LoVo (cell line): ENCODE results near the gene LRRC10B.
A peak's percentile ranks its signal among the peaks of the same experiment; 100 is the strongest.

Source experiments
- DNase-seq: peaks from one replicate; pipeline ENCODE4 v3.0.0-alpha.2; 2016; ENCODE audit warnings: low spot score

Gene LRRC10B

DNA sequence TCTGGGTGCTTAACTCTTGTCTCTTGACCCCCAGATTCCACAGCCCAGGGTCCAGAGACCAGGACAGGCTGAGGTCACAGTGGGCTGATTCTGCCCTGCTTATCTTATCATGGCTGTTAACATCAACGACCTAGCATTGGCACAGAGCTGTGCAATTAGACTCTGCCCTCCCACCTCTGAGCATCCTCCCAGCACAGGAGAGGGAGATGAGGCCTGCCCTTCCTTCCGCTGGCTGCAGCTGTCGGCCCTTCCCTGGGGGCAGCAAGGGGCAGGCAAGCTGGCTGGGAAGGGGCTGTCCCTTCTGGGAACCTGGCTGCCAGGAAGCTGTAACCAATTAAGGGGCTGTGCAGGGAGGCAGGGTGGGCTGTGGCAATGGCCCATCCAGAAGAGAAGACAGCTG, 22.5 kb downstream of the LRRC10B start:
- DNase-seq = no peak

DNA sequence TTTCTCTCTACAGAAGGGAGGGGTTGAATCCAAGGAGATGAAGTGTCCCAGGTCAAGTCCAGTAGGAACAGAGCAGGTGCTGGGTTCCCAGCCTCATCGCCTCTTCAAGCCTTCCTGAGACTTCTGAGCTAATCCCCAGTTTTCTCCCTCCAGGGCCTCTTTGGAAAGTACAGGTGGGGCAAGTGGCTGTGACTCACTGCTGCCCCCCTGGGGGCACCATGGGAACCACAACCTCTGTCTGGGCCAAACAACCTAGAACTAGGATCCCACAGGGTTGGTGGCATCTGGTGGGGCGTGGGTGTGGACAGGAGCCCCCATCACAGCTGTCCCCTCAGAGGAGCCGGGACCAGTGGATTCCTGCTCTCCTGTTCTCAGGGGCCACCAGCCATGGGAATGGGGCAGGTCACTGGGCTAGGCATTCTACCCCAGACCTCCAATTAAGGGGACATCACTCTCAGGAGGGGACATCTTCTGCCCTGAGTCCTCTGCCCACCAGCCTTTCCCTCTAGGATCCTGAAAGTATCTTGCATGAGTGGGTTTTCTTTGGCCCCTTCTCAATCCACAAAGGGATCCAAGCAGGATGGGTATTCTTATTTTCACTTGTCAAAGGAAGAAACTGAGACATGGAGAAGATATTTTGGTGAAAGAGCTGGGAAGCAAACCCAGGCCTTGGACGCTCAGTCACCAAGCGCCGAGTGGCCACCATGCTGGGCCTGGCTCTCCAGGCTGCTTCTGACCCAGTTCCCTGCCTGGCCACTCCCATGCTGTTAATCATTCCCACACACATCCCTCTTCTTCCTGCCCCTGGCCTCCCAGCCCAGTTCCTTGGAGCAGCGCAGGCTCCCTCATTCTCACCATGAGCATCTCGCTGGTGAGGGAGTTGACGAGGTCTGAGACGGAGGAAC, 23.8 kb downstream of the LRRC10B start:
- peak; percentile 16 for DNase-seq

DNA sequence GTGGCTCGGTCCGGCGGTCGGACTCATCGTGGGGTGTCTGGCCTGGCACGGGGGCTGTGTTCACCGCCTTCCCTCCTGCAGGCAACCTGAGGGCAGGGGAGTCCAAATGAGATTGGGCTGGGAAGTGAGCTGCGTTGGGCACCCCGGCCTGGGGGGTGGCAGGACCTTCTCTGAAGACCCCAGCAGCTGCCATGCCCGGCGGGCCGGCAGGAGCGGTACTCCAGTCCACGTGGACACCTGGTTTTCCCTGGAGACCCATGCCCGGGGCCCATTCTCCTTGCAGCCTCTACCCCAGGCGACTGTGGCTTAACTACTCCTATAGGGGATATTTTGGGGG, 24.5 kb downstream of the LRRC10B start:
- no peak for DNase-seq

DNA sequence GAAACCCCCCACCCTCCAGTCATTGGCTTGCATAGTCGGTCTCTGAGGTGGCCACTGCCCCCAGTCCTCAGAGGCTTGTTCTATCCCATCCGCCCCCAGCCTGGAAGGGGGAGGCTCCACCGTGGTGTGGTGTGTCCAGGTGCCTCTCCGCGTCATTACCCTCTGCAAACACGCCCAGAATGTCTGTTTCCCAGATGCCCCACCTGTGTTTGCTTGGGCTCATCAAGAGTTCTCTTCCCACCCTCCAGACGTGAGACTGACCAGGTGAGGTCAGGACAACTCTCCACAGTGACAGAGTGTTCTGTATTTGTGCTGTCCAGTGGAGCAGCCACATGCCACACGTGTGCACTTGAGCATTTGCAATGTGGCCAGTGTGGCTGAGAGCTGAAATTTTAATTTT, 24.9 kb downstream of the LRRC10B start:
- DNase-seq = no peak

DNA sequence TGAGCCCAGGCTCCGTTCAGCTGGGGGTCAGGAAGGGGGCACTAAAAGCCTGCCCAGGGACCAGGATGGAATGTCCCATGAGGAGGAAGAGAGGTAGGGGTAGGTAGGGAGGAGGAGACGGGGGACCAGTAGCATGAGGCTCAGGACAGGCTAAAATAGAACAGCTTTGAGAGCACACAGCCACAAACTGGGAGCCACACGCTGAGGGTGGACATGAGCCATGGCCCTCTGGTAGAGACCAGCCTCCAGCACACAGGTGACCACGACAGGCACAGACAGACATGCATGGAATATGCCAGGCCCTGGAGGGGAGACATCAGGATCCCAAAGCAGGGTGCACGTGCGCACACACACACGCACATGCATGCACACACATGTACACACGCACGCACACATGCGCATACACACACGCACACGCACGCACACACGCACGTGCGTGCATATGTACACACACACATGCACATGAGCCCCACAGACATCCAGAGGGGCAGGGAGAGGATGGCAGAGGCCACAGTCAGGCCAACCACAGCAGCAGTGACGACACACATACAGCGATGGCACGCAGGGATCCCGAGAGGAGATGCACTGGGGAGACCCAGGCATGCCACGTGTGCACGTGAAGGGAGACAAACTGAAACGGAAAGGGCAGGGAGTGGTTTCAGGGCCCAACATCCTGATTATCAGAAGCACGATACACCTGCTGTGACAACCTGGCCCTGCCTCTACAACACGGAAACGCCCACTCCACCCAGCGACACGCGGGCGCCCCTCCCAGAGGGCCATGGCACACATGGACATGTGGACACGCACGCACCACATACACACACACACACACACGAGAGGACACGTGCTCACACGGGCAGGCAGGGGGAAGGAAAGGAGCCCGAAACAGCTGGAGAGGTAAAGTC, 25.7 kb downstream of the LRRC10B start:
- no peak for DNase-seq

DNA sequence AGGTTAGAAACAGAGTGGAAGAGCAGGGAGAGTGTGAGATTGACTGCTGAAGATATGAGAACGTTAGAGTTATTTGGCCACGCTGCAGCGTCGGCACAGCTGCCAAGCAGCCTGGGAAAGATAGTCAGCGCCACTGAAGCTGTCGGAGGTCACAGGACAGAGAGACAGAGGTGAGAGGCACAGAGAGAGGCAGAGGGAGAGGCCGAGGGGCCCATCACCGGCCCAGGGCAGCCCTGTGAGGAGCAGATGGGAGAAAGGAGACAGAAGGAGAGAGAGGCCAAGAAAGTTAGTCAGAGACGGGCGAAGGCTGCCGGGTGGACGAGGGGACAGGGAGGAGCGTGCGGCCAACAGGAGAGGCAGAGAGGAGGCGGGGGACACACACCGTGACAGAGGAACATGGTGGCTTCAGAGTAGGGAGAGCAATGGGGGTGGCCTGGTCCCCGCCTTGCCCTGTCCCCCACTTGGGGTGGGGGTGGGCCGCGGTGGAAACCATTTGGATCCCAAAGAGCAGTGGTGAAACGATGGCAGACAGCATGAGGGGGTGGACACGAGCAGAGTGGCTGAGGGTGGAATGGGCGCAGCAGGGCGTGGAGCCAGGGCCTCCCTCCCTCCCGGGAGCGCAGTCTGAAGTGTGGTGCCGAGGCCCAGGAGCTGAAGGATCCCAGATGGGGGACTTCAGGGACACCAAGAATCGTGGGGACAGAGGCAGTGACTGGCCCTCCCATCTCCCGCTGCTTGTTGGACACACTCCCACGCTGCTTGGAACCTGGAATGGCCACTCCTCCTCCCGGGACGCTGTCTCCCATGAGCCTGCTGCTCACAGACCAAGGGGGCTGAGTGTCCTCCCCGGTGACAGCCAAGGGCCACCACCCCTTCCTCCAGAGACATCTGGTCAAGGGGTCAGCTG, 26.6 kb downstream of the LRRC10B start:
- no peak for DNase-seq

DNA sequence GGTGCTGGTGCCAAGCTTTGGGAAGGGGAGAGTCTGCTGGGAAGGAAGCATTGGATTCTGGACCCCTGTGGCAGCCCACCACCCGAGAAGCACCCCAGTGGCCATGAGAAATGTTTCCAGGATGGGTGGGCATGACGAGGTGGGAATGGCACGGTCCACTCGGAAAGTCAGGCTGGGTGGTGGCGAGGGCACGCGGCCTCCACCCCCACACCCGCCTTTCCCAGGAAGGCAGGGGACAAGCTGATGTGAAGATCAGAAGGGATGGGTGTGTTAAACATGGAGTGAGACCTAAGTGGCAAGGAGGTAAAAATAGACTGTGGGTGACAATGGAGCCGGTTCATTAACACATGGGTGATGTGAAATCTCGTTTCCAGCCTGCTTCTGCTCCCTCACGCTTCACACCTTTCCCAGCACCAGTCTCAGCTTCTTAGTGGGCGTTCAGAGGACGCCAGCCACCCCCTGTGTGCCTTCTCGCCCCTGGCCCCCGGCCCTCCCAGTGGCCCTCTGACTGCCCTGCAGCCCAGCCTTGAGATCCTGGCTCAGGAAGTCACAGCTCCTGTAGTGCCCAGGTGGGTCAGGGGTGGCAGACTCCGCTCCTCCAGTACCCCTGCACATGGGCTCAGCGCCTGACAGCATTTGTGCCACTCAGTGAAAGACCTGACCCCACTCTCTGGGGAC, 27.6 kb downstream of the LRRC10B start:
- DNase-seq = no peak

DNA sequence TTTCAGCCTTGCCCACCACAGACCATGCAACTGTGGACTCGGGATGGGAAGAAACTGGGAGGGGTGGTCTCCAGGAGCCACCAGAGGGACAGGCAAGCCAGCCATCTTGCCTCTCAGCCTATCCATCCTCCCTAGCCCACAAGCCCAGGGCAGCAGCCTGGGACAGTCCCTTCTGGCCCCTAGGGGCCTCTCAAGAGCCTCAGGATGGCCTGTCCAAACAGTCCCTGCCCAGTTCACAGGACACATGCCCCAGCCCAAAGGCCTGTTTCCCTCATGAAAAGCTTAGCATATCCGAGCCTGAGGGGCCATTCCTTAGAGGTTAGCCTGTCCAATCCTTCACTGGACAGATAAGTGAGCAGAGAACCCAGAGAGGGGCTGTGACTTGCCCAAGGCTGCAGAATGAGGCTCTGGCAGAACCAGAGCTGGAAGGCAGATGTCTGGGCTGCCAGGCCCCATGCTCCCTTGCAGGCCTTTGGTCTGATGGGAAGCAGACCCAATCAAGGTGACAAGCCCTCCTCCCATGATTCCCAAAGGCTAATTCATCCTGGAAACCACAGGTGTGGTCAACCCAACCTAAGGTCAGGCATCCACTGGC, 28.2 kb downstream of the LRRC10B start:
- DNase-seq = no peak

DNA sequence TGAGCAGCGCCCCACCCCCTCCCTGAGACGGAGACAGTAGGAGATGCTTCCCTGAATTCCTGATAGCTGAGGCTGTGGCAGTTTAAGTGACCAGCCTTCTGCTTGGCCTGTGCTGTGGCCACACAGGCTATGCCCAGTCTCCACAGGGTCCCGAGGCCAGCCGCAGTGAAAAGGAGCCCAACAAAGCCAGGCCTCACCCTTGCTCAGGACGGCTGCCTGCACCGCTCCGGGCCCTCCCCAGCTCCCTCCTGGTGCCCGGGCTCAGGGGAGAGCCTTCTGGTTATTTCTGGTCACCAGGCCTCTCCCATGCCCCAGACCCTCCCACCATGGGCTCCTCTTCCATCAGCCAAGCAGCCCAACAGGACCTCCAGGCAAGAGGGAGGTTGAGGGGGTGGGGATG, 28.8 kb downstream of the LRRC10B start:
- DNase-seq = no peak

DNA sequence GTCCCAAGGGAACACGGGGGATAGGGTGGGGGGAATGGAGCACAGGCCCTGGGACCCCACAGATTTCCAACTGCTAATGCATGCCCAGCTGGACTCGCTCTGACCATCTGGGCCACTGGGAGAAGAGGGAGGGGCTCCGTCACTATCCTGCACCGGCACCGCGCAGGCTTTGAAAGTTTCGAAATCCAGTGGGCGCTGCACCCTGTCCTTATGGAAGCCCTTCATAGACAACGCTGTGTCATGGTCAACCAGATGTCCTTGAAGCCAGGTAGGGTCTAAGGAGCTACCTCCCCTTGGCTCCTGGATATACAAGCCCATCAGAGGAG, 30.1 kb downstream of the LRRC10B start:
- DNase-seq = no peak

DNA sequence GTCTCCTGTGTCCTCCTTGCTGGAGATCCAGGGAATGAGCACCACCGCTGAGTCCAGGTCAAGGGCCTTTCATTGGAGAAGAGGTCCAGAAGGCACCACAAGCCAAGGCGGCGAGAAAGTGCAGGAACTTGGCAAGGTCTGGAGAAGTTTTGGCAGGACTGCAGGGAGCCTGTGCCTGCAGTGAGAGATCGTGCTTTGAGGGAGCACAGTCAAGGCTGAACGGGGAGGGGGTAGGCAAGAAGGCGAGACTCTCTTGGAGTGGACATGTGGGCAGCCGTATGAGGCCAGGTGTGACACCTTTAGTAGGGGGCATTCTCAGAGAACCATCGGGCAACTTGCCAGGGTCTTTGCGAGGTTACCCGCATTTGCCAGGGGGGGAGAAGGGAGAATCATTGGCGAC, 30.5 kb downstream of the LRRC10B start:
- DNase-seq = no peak

DNA sequence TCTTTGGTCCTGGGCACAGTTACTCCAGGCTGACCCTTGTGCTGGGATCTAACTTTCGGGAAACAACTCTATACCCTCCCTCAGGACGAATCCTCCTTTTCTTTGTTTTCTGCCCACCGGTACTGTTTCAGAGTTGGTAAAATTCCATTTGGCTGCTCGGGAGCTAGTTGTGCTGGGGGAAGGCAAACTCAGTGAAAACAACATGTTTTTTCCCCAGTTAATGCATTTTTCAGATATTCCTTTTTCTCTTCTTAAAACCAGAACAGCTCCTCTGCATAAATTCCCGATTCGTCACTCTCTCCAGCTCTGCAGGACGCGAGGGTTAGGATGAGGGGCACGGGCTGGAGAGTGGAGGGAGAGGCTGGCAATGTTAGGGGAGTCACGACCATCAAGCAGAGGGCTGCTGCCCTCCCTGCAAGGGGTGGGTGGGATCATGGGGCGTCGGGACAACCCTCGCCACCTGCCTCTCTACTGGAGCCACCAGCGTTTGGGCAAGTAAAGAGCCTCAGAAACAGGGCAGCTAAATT, 31.3 kb downstream of the LRRC10B start:
- no peak for DNase-seq

DNA sequence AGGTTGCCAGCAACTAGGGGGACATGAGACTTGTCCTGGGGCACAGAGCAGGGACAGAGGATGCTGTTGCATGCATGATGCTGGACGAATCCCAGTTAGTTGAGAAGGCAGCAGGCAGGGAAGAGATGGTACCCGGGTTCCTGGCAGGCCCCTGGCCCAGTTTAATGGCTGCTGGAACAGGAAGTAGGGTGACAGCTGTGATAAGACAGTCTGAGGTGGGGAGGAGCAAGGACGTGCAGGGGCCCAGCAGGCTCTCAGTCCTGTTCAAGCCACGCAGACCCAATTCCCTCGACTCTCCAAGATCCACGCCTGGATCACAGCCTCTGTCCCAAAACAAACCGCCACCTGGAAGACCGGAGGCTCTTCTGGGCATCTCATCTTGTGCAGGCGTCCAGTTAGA, 32.0 kb downstream of the LRRC10B start:
- DNase-seq = no peak

DNA sequence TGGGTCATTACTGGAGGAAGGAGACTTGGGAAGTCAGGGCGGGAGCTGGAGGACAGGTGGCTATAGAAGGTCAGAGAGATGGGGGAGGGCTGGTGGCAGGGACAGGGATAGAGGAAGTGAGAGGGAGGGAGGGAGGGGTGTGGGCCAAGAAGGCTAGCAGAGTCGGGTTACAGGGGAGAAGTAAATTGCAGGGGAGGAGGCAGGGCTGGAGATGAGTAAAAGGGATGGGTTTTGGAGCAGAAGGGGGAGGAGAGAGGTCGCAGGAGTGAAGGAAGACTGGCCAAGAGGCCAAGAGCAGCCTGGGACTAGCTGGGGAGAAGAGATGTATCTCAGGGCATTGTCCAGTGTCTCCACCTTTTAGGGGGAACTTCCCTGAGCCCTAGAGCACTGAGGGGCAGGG, 33.0 kb downstream of the LRRC10B start:
- DNase-seq = no peak

DNA sequence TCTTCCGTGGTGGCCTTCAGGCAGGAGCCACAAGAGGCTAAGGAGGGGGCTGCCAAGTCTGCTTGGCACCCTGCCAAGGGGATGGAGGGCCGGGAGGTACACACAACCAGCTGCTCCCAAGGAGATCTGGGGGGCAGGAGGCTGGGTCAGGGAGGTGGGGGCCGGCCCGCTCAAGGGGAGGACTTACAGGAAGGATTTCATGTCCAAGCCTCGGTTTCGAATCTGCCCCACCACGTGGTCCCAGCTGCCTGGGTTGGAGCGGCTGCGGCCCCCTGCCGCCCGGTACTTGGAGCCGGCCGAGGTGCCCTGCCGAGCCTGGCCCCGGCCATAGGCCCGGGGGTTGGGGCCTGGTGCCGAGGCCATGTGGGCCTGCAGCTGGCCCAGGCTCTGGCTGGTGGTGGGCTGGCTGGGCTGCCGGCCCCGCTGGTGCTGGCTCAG, 33.5 kb downstream of the LRRC10B start:
- DNase-seq = no peak

DNA sequence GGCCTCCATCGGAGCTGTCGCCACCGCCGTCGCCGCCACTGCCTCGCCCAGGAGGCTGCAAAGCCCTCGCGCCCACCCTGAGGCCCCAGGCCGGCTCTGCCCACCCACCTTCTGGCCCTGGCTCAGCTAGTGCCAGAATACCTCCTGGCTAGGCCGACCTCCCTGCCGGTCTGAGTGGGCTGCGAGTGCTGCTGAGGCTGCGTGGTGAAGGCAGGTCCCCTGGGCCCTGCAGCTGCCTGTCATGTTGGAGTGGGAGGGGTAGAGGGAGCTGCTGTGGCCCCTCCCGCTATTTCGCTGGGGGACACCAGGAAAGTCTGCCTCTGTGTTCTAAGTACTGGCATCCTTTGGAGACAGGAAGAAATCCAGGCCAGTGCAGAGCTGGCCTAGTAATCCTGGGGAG, 34.2 kb downstream of the LRRC10B start:
- no peak for DNase-seq

DNA sequence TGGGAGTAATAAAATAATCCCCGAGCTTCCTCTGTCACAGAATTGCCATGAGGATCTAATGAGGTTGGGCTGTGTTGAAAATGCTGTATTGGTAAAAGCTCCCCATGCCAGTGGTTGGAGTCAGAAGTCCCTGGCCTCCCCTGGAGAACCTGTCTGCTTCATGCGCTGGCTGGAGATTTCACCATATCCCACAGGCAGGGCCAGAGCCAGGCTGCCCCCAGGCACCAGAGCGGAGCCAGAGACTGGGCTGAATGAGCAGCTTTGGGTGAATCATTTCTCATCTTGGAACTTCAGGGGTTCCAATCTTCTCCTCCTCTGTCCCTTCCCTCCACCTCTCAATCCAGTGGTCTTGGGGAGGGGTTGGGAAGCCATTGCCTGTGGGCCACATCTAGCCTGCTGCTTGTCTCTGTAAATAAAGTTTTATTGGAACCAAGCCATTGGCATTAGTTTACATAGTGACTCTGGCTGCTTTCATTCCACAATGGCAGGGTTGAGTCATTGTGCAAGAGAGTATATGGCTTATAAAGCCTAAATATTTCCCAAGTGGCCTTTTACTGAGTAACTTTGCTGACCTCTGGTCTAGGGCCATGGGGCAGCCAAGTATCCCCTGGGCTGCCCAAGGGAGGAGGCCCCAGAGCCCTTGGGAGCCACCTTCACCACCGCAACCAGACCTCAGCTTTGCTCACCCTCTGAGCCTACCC, 35.2 kb downstream of the LRRC10B start:
- DNase-seq = no peak

DNA sequence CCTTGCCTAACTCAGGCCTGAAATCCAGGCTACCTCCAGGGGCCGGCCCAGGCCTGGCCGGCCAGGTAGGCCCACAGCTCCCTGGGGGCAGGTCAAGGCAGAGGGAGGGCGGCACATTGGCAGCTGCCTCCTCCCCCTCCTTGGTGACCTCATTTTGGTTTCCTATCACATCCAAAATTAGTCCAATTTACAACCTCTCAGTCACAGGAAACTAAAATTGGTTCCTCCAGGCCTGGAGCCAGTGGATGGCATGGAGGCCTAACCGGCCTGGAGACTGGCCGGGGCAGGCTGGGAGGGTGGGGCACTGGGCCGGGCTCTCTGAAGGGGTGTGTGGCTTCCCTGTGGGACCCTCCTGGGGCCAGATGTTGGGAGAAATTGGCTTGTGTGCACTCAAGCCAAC, 35.9 kb downstream of the LRRC10B start:
- no peak for DNase-seq

DNA sequence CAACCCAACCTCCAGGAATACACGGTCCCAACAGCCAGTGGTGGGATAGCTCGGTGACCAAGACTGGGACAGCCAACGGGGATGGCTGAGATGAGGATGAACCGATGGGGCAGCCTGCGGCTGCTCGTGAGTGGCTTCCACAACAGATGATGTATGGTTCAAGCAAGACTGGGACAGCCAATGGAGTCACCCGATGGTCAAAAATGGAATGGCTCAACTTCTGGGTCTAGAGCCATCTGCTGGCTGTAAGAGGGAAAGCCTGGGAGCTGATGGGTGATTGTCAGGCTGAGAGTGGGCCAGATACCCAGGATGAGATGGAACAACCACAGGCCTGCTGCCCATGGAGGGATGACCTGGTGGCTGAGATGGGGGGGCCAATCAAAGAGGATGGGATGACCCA, 36.8 kb downstream of the LRRC10B start:
- no peak for DNase-seq

DNA sequence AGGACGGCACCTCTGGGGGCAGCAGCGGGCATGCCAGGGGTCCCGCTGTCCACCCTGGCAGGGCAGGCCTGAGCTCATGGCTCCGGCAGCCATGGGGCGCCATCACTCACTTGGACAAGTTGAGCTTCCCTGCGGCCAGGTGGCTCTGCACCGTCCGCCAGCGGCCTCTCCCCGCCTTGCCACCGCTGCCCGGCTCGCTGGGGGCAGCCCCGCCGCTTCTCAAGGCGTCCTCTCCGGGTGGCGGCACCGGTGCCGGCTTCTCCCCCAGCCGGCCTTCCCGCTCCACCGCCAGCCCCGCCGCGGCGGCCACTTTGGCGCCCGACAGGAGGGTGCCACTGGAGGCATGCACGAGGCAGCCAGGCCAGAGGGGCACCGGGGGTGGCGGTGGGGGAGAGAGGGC, 37.4 kb downstream of the LRRC10B start:
- no peak for DNase-seq
